Gastrocnemius medialis (tissue), 4 donors: ENCODE measurements around the gene SGCD. TPM values are rescaled to one million over a fixed set of nuclear protein-coding genes. Genes with fewer than 3 reads are reported as not detected.

ENCODE experiments used
- ATAC-seq, 2 donors: fragments of 150-250 bp; one replicate each; pipeline ENCODE4 v1.9.1; 2016
- DNase-seq, 2 donors: peaks; one replicate each; pipeline ENCODE4 v3.0.0-alpha.2; 2019
- H3K27ac ChIP-seq, 4 donors: fragments of 200-600 bp; sonication (generic); 1 replicate in 1 of 4; 2 replicates in 3 of 4; pipeline ENCODE4 v1.5.1; 2016 to 2018; ENCODE audit warnings: mild to moderate bottlenecking in 2 of 4, moderate library complexity in 1 of 4
- H3K27me3 ChIP-seq, 3 donors: fragments of 200-600 bp; sonication (generic) in 2 of 3; 1 replicate in 1 of 3; 2 replicates in 2 of 3; pipeline versions ENCODE4 v1.5.1 to v1.6.0; 2016 to 2019; ENCODE audit warnings: mild to moderate bottlenecking in 1 of 3, moderate library complexity in 1 of 3
- H3K36me3 ChIP-seq, 2 donors: fragments of 200-600 bp; sonication (generic) in 1 of 2; one replicate each; pipeline ENCODE4 v1.5.1; 2017 to 2018
- H3K4me1 ChIP-seq, 2 donors: fragments of 200-600 bp; sonication (generic) in 1 of 2; one replicate each; pipeline ENCODE4 v1.5.1; 2016 to 2017; ENCODE audit warnings: mild to moderate bottlenecking in 2 of 2
- H3K4me3 ChIP-seq, 4 donors: fragments of 200-600 bp; sonication (generic) in 3 of 4; 1 replicate in 1 of 4; 2 replicates in 3 of 4; pipeline ENCODE4 v1.5.1; 2016 to 2019; ENCODE audit warnings: mild to moderate bottlenecking in 2 of 4
- H3K9me3 ChIP-seq, 3 donors: fragments of 200-600 bp; sonication (generic) in 2 of 3; 1 replicate in 1 of 3; 2 replicates in 2 of 3; pipeline ENCODE4 v1.5.1; 2016 to 2019
- CTCF ChIP-seq, 5 experiments: fragments of 450-650 bp in 3 of 5; fragments of 200-600 bp in 2 of 5; sonication (generic) in 2 of 5; IDR thresholded peaks in 4 of 5; conservative IDR thresholded peaks in 1 of 5; 1 replicate in 4 of 5; 2 replicates in 1 of 5; pipeline ENCODE4 v1.5.1; 2016 to 2019; ENCODE audit warnings: antibody characterized with exemption in 5 of 5, mild to moderate bottlenecking in 3 of 5, moderate library complexity in 3 of 5
- POLR2A ChIP-seq, 2 donors: fragments of 450-650 bp; IDR thresholded peaks; one replicate each; pipeline ENCODE4 v1.6.1; 2017; ENCODE audit warnings: antibody characterized with exemption in 2 of 2, mild to moderate bottlenecking in 2 of 2, moderate library complexity in 2 of 2
- in situ Hi-C, 4 donors: fragments of 200-750 bp; cut with MboI; loops; one replicate each; pipeline versions ENCODE4 v1.15.0 to v1.8.0; 2017; ENCODE audit warnings: low sequenced_read_pairs in 4 of 4
- intact Hi-C: fragments of 100-400 bp; cut with DNase I; formaldehyde crosslinking; loops from one replicate; pipeline ENCODE4 v1.15.1; 2023; ENCODE audit warnings: low total_unique reads
- total RNA-seq, 4 donors: library from RNA; depleted of rRNA; stranded (reverse); fragments of >200 nt; gene quantifications; one replicate each; pipeline versions ENCODE4 v1.1.0 to v1.2.3, GENCODE V29; 2016

SGCD gene
- total RNA-seq, 4 donors from 2014 or later = 8.2 to 53.5 (median 35.8) TPM

GRCh38 chr5:156716591-156717380 is 389.8 kb downstream of the SGCD start:
- TF ChIP-seq POLR2A (IDR thresholded peaks at IDR 0.05) (no peak), CTCF (IDR thresholded peaks at IDR 0.05 in 4 of 5, conservative IDR thresholded peaks at IDR 0.05 in 1 of 5) (no peak)
- DNase-seq (no peak), ATAC-seq (no peak)
- Histone ChIP-seq H3K9me3 (no peaks in the 10 kb centered on the region), H3K4me1 (peaks cover 3 to 11% of the 10 kb centered on the region in 2 donors), H3K27ac (no peak overlapping the region), H3K27me3 (no peaks in the 10 kb centered on the region), H3K36me3 (no peaks in the 10 kb centered on the region), H3K4me3 (no peak overlapping the region)
- intact Hi-C loops = no loop called here
- in situ Hi-C loops = no loop called here

- H3K27ac ChIP-seq = no peak overlapping the region
- no peaks in the 10 kb centered on the region for H3K27me3 ChIP-seq
- TF ChIP-seq CTCF (IDR thresholded peaks at IDR 0.05 in 4 of 5, conservative IDR thresholded peaks at IDR 0.05 in 1 of 5) (no peak), POLR2A (IDR thresholded peaks at IDR 0.05) (no peak)
- no peaks in the 10 kb centered on the region for H3K36me3 ChIP-seq
- intact Hi-C loops (no loop called here), in situ Hi-C loops (no loop called here)
- H3K9me3 ChIP-seq = no peaks in the 10 kb centered on the region
- H3K4me3 ChIP-seq = no peak overlapping the region
- peaks cover 3 to 6% of the 10 kb centered on the region in 2 donors for H3K4me1 ChIP-seq
- DNase-seq (no peak), ATAC-seq (no peak)
Observed at GRCh38 chr5:156718985-156719384, 392.0 kb downstream of the SGCD start.

- no peaks in the 10 kb centered on the region for H3K9me3 ChIP-seq
- in situ Hi-C loops (no loop called here), intact Hi-C loops (no loop called here)
- H3K4me3 ChIP-seq = no peak overlapping the region
- no peaks in the 10 kb centered on the region for H3K36me3 ChIP-seq
- peaks cover 2 to 3% of the 10 kb centered on the region in 2 donors for H3K4me1 ChIP-seq
- H3K27me3 ChIP-seq = no peaks in the 10 kb centered on the region
- ATAC-seq (no peak), DNase-seq (no peak)
- no peak overlapping the region for H3K27ac ChIP-seq
- TF ChIP-seq CTCF (IDR thresholded peaks at IDR 0.05 in 4 of 5, conservative IDR thresholded peaks at IDR 0.05 in 1 of 5) (no peak), POLR2A (IDR thresholded peaks at IDR 0.05) (no peak)
Observed at GRCh38 chr5:156722358-156722757, 395.4 kb downstream of the SGCD start.

GRCh38 chr5:156735477-156735876 is 408.5 kb downstream of the SGCD start:
- intact Hi-C loops = no loop called here
- in situ Hi-C loops = no loop called here
- Histone ChIP-seq H3K36me3 (no peaks in the 10 kb centered on the region), H3K27me3 (no peaks in the 10 kb centered on the region), H3K27ac (no peak overlapping the region), H3K9me3 (no peaks in the 10 kb centered on the region), H3K4me1 (no peaks in the 10 kb centered on the region), H3K4me3 (no peak overlapping the region)
- no peak for DNase-seq
- no peak for ATAC-seq
- no peak for TF ChIP-seq CTCF (IDR thresholded peaks at IDR 0.05 in 4 of 5, conservative IDR thresholded peaks at IDR 0.05 in 1 of 5)
- TF ChIP-seq POLR2A (IDR thresholded peaks at IDR 0.05) = no peak
